Epithelial cell of esophagus (primary cell): ENCODE data around the gene SRPRA.
"Not testable (repeated sequence)": the region's sequence is repeated elsewhere in the genome, so short reads cannot be mapped to it uniquely, and the experiment has no call there.

Source experiments
- DNase-seq: peaks from one replicate; pipeline ENCODE4 v3.0.0; 2010; ENCODE audit warnings: low read depth
- H3K4me3 ChIP-seq: 2 replicates; pipeline ENCODE4 v1.5.1; 2011; ENCODE audit warnings: mild to moderate bottlenecking, low read length, control low read depth
- CTCF ChIP-seq: IDR thresholded peaks from 2 replicates; pipeline ENCODE4 v1.5.1; 2011; ENCODE audit warnings: low read depth, mild to moderate bottlenecking, low read length, control low read depth, inconsistent platforms; ENCODE audit not compliant: insufficient read depth; ENCODE audit errors: missing control alignments

The SRPRA gene

DNA sequence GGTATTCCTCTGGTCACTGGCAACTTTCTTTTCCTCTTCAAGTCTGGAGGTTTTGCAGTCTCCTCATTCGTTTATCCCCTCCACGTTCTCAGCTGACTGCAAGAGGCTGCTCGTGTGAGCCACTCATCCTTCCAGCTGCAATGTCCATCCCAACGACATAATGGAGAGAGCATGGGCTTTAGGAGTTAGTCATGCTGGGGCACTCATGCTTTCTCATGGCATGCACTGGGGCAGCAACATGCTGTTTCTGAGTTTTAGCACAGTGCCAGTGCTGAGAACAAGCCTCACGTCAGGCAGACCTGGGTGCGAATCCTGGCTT lies 42.3 kb upstream of the SRPRA start:
- H3K4me3 ChIP-seq = no peak overlapping the region
- DNase-seq = no peak
- TF ChIP-seq CTCF = no peak

DNA sequence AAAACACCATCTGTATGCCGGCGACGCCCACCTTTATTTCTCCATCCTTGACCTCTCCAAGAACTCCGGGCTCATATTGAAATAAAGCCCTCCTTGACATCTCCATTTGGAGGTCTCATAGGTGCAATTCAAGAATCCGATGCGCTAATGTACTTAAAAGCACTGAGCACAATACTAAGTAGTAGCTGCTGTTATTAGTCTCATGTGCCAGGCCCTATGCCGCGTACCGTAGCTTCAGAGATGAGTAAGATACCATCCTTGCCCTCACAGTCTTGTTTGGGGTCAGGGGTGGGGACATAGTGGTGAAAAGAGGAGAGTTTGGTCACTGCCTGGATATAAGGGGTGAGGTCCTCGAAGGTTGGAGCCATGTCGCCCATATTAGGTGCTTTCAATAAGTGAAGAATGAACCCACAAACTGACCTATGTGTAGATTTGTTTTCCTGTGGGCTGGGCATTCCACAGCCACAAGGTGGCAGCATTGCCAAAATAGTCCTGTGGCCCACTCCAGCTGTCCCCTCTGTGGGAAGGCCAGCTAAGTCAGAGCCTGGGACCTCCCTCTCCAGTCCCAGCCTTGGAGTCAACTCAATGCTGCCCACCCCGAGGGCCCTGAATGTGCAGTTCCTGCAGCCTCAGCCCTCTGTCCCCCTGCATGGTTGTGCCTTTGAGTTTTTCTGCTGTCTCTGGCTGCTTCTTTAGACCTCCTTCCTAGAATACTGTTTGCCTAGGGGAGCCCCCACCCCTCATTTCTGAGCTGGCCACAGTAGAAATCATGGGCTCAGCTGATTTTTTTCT lies 41.7 kb upstream of the SRPRA start:
- peak; percentile 69 for DNase-seq
- H3K4me3 ChIP-seq = no peak overlapping the region
- peak; percentile 89 for TF ChIP-seq CTCF

DNA sequence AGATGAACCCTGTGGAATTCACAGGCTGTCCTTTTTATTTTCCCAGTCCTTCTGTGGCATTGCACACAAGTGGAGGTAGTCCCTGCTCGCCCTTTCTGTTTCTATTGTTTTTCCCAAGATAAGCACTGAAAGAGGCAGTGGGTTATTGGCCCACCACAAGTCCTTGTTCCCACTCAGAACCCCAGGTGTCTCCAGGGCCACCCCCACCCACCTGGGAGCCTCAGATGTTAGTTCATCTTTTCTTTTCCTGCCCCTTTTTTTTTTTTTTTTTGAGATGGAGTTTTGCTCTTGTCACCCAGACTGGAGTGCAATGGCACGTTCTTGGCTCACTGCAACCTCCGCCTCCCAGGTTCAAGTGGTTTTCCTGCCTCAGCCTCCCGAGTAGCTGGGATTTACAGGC lies 40.1 kb upstream of the SRPRA start:
- DNase-seq, H3K4me3 ChIP-seq: not testable (repeated sequence)

GRCh38 chr11:126308271-126308671 lies 39.6 kb upstream of the SRPRA start:
- TF ChIP-seq CTCF = no peak
- no peak overlapping the region for H3K4me3 ChIP-seq
- no peak for DNase-seq

DNA sequence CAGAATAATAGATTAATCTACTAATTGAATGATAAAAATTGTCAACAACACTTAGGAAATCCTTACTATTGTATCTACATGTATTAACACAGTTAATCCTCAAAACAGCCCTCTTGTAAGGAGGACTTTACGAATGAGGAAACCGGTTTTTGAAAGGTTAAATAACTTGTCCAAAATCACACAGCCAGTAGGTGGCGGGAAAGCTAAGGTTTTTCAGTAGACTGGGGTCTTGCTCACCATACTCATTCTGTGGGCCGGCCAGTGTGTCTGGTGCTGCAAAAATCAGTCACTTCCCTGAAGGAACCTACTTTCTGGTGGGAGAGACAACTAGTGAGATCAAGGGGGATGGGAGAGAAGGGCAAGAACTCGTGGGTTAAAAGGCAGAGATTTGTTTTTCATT lies 39.0 kb upstream of the SRPRA start:
- DNase-seq = peak; percentile 56
- peak; percentile 52 for TF ChIP-seq CTCF
- H3K4me3 ChIP-seq = no peak overlapping the region

DNA sequence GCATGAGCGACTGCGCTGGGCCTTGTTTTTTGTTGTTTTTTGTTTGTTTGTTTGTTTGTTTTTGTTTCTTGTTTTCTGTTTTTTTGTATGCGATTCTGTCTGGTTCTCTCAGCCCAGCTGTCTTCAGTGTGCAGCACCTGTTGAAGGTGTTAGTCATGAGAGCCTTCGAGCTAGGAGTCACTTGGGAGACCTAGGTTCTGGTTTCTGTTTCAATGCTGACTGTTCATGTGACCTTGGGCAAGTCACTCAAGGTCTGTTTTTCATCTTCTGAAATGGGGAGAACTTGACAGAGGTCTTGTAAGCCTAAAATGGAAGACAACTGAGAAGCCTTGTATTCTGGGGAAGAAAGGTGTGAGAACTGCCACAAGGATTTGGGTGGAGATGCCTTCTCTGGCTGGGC lies 37.0 kb upstream of the SRPRA start:
- DNase-seq = no peak
- TF ChIP-seq CTCF = no peak

DNA sequence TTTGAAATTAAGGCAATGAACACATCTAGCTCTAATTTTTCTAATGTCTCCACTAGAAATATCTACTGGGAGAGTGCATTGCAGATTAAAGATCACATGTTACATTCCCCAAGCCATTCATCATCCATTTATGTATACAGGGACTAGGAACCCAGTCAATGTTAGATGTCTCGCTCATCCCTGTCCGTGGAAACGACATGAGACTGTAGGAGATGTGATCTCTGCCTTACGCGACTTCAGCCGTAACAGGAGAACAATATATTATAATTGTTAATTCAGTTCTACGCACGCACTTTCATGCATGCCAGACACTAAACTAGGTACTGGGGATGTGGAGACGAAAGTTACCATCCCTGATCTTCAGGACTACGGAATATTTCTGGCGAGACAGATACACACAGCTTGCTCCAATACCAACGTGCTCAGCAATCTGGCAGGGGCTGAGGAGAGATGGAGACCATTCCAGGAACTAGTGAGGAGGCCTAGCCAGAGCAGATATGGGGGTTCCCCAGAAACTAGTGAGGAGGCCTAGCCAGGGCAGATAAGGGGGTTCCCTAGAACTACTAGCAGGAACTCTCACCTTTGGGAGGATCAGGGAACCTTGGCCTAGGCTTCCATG lies 35.9 kb upstream of the SRPRA start:
- peak overlapping the region; percentile 91 for H3K4me3 ChIP-seq
- DNase-seq = no peak
- no peak for TF ChIP-seq CTCF

More for the DNA sequence above, 37.0 kb upstream of the SRPRA start:
- no peak overlapping the region for H3K4me3 ChIP-seq
